ENCODE measurements around the gene RRP9. TPM values are rescaled to one million over a fixed set of nuclear protein-coding genes. Genes with fewer than 3 reads are reported as not detected.

Gene RRP9
- total and polyA plus RNA-seq, 10 of the 15 experiments (the other 5 are each of a cell fraction or from before 2014, with no cell fraction given): 4.7 to 91.5 (median 41.7) TPM

- Histone ChIP-seq H2AFZ (ENCODE audit: control insufficient read depth, low read depth, low read length) (no peak within 1 kb of the TSS; the same call in 1 of the 2 replicates), H3K9ac (ENCODE audit: control insufficient read depth, insufficient read depth, low read length) (no peak within 1 kb of the TSS), H3K9me3 (replicated peaks; ENCODE audit: control insufficient read depth, insufficient read depth, low read length) (no peaks in the 10 kb centered on the region), H4K20me1 (ENCODE audit: control insufficient read depth, insufficient read depth) (no peaks in the 10 kb centered on the region), H3K79me2 (ENCODE audit: control insufficient read depth, insufficient read depth, low read length) (no peaks in the 10 kb centered on the region), H3K36me3 (ENCODE audit: control insufficient read depth in 2 of 2, insufficient read depth in 2 of 2, low read length in 1 of 2) (no peaks in the 10 kb centered on the region), H3K27me3 (replicated peaks in 1 of 2; ENCODE audit: control insufficient read depth in 2 of 2, insufficient read depth in 2 of 2, low read length in 1 of 2) (peaks cover 0 to 8% of the 10 kb centered on the region in 2 experiments; a peak in 3 of 4 replicates), H3K4me3 (no peak within 1 kb of the TSS), H3K4me2 (ENCODE audit: control insufficient read depth, insufficient read depth) (peak within 1 kb of the TSS; percentile 22; the same call in 1 of the 2 replicates), H3K4me1 (ENCODE audit: control insufficient read depth, insufficient read depth, low read length) (no peaks in the 10 kb centered on the region), H3K27ac (ENCODE audit: control insufficient read depth, insufficient read depth) (no peak within 1 kb of the TSS)
- TF ChIP-seq E2F4 (IDR thresholded peaks at IDR 0.05; ENCODE audit: low read depth, low read length) (no peak), RCOR1 (conservative IDR thresholded peaks at IDR 0.05; ENCODE audit: low read depth, low read length) (no peak), CUX1 (IDR thresholded peaks at IDR 0.05; ENCODE audit: insufficient replicate concordance, low read depth, low read length) (no peak), ZNF217 (IDR thresholded peaks at IDR 0.05) (no peak), ASH2L (IDR thresholded peaks at IDR 0.05; ENCODE audit: borderline replicate concordance, low read depth) (no peak), E4F1 (IDR thresholded peaks at IDR 0.05; ENCODE audit: borderline replicate concordance, partially characterized antibody) (no peak), BRCA1 (IDR thresholded peaks at IDR 0.05; ENCODE audit: low read depth, low read length) (no peak), ZNF384 (IDR thresholded peaks at IDR 0.05; ENCODE audit: borderline replicate concordance, low read depth, low read length) (no peak), ZBTB40 (IDR thresholded peaks at IDR 0.05; ENCODE audit: borderline replicate concordance) (no peak)
- in situ Hi-C loops (cut with MboI): no loop called here
- SMC1A ChIA-PET (ENCODE audit: uncharacterized antibody, unreplicated experiment): no interaction called here
- no peak for FAIRE-seq
- RAD21 ChIA-PET (ENCODE audit: unreplicated experiment): no interaction called here
- no peak for DNase-seq (ENCODE audit: low read depth, low spot score)
- CTCF ChIA-PET: interaction anchor here (1.5 to 1.6 kb wide), 2 partner anchors 13 to 14 kb away, joined by 4 to 5 read pairs; partner anchors contain the start of genes PARP3 and RRP9
- intact Hi-C loops (cut with micrococcal nuclease; ENCODE audit: unreplicated experiment): no loop called here
- WGBS (ENCODE audit: insufficient coverage, insufficient replicate concordance, low lambda C conversion rate, missing lambda C conversion rate): 74% methylated on average over 33 of the region's 33 CpGs
- no TSS peak for BruUV-seq (replicated peaks)
- POLR2A ChIA-PET: no interaction called here
- no peak for ATAC-seq
Measured at GRCh38 chr3:51955175-51955892, 13.6 kb upstream of the RRP9 start, which contains the start of gene GPR62. Gene GPR62 (plus strand): TSS chr3:51955381. CDS start chr3:51955653, 272 bp downstream.
